H1 (cell line): ENCODE data around the gene HIPK2. TPM values are rescaled to one million over a fixed set of nuclear protein-coding genes. Genes with fewer than 3 reads are reported as not detected.

Source experiments
- EP300 ChIP-seq, 2 experiments: IDR thresholded peaks; 1 replicate in 1 of 2; 2 replicates in 1 of 2; pipeline ENCODE4 v1.6.1; 2011 to 2012; ENCODE audit warnings: low read depth in 2 of 2, low read length in 2 of 2, mild to moderate bottlenecking in 2 of 2, borderline replicate concordance in 1 of 2, inconsistent platforms in 1 of 2, moderate library complexity in 1 of 2
- polyA plus RNA-seq, 7 experiments: library from polyadenylated mRNA; depleted of rRNA in 3 of 7; stranded (reverse) in 5 of 7; unstranded in 2 of 7; fragments of >200 nt in 5 of 7; fragments of 200-250 nt in 2 of 7; gene quantifications; 1 replicate in 5 of 7; 2 replicates in 1 of 7; 4 replicates in 1 of 7; pipeline versions ENCODE4 v1.2.1 to v1.2.3, GENCODE V29; 2011 to 2013; ENCODE audit warnings: missing spikeins in 2 of 7, mixed read lengths in 2 of 7
- total RNA-seq: library from RNA; stranded (reverse); fragmentation: NEBNext Ultra II Directional; extraction: Animal tissue kit (Norgen Biotek cat#: 25700); gene quantifications from 2 replicates; pipeline ENCODE4 v1.2.1, GENCODE V29; 2021
- TF ChIP-seq, protein P1 (sequence below): fragments of 300-600 bp; sonication (generic); IDR thresholded peaks from 2 replicates; pipeline ENCODE4 v1.7.1; 2012; ENCODE audit warnings: low read length, moderate library complexity, mild to moderate bottlenecking, inconsistent platforms; ENCODE audit not compliant: insufficient replicate concordance

HIPK2 gene
- total and polyA plus RNA-seq, 2 of the 8 experiments (the other 6 are each of a cell fraction or from before 2014, with no cell fraction given), result 8.3 to 24.3 TPM

DNA sequence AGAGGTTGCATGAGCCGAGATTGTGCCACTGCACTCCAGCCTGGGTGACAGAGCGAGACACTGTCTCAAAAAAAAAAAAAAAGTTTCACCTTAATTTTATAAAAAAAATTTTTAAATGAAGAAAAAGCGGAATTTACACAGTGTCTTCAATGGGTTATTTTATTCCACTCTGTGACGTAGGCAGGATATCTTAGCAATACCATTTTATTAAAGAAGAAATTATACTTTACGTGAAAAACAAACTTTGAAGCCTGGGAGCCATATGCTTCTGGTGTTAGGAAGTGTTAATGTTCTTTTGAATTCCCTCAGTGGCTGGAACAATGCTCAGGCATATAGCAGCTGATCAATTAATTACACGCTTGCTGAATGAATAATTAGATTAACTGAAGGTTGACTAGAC is 176.6 kb downstream of the HIPK2 start (continued):
- TF ChIP-seq, protein P1, sequence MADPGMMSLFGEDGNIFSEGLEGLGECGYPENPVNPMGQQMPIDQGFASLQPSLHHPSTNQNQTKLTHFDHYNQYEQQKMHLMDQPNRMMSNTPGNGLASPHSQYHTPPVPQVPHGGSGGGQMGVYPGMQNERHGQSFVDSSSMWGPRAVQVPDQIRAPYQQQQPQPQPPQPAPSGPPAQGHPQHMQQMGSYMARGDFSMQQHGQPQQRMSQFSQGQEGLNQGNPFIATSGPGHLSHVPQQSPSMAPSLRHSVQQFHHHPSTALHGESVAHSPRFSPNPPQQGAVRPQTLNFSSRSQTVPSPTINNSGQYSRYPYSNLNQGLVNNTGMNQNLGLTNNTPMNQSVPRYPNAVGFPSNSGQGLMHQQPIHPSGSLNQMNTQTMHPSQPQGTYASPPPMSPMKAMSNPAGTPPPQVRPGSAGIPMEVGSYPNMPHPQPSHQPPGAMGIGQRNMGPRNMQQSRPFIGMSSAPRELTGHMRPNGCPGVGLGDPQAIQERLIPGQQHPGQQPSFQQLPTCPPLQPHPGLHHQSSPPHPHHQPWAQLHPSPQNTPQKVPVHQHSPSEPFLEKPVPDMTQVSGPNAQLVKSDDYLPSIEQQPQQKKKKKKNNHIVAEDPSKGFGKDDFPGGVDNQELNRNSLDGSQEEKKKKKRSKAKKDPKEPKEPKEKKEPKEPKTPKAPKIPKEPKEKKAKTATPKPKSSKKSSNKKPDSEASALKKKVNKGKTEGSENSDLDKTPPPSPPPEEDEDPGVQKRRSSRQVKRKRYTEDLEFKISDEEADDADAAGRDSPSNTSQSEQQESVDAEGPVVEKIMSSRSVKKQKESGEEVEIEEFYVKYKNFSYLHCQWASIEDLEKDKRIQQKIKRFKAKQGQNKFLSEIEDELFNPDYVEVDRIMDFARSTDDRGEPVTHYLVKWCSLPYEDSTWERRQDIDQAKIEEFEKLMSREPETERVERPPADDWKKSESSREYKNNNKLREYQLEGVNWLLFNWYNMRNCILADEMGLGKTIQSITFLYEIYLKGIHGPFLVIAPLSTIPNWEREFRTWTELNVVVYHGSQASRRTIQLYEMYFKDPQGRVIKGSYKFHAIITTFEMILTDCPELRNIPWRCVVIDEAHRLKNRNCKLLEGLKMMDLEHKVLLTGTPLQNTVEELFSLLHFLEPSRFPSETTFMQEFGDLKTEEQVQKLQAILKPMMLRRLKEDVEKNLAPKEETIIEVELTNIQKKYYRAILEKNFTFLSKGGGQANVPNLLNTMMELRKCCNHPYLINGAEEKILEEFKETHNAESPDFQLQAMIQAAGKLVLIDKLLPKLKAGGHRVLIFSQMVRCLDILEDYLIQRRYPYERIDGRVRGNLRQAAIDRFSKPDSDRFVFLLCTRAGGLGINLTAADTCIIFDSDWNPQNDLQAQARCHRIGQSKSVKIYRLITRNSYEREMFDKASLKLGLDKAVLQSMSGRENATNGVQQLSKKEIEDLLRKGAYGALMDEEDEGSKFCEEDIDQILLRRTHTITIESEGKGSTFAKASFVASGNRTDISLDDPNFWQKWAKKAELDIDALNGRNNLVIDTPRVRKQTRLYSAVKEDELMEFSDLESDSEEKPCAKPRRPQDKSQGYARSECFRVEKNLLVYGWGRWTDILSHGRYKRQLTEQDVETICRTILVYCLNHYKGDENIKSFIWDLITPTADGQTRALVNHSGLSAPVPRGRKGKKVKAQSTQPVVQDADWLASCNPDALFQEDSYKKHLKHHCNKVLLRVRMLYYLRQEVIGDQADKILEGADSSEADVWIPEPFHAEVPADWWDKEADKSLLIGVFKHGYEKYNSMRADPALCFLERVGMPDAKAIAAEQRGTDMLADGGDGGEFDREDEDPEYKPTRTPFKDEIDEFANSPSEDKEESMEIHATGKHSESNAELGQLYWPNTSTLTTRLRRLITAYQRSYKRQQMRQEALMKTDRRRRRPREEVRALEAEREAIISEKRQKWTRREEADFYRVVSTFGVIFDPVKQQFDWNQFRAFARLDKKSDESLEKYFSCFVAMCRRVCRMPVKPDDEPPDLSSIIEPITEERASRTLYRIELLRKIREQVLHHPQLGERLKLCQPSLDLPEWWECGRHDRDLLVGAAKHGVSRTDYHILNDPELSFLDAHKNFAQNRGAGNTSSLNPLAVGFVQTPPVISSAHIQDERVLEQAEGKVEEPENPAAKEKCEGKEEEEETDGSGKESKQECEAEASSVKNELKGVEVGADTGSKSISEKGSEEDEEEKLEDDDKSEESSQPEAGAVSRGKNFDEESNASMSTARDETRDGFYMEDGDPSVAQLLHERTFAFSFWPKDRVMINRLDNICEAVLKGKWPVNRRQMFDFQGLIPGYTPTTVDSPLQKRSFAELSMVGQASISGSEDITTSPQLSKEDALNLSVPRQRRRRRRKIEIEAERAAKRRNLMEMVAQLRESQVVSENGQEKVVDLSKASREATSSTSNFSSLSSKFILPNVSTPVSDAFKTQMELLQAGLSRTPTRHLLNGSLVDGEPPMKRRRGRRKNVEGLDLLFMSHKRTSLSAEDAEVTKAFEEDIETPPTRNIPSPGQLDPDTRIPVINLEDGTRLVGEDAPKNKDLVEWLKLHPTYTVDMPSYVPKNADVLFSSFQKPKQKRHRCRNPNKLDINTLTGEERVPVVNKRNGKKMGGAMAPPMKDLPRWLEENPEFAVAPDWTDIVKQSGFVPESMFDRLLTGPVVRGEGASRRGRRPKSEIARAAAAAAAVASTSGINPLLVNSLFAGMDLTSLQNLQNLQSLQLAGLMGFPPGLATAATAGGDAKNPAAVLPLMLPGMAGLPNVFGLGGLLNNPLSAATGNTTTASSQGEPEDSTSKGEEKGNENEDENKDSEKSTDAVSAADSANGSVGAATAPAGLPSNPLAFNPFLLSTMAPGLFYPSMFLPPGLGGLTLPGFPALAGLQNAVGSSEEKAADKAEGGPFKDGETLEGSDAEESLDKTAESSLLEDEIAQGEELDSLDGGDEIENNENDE, result no peak
- TF ChIP-seq EP300 (IDR thresholded peaks at IDR 0.05; ENCODE audit: borderline replicate concordance in 1 of 2, low read depth in 2 of 2, low read length in 2 of 2), result no peak
- TF ChIP-seq, all 59 proteins: peak for 0
